HL-60 (cell line): Measurements from ENCODE around the gene KRTAP4-12.

Experiments used
- DNase-seq, 2 experiments: peaks; one replicate each; pipeline ENCODE4 v3.0.0-alpha.2; 2010 to 2020; ENCODE audit warnings: low read depth in 1 of 2, low spot score in 1 of 2
- H3K27ac ChIP-seq: fragments of 250-450 bp; sonication (Bioruptor Pico); replicated peaks from 2 replicates; pipeline ENCODE4 v1.5.1; 2020; ENCODE audit warnings: mild to moderate bottlenecking, moderate library complexity
- H3K27me3 ChIP-seq: fragments of 250-450 bp; sonication (Bioruptor Pico); 2 replicates; pipeline ENCODE4 v1.5.1; 2021; ENCODE audit warnings: mild to moderate bottlenecking, moderate library complexity; ENCODE audit not compliant: insufficient read depth, poor library complexity, severe bottlenecking
- H3K4me3 ChIP-seq: replicated peaks from 2 replicates; pipeline ENCODE4 v1.5.1; 2011; ENCODE audit warnings: mild to moderate bottlenecking, control low read depth, low read length; ENCODE audit not compliant: insufficient read depth
- CTCF ChIP-seq: IDR thresholded peaks from one replicate; pipeline ENCODE4 v1.5.1; 2011; ENCODE audit warnings: low read length, control low read depth, inconsistent platforms; ENCODE audit not compliant: insufficient read depth
- GABPA ChIP-seq: IDR thresholded peaks from 2 replicates; pipeline ENCODE4 v1.6.1; 2012; ENCODE audit warnings: low read depth
- POLR2AphosphoS5 ChIP-seq: IDR thresholded peaks from 2 replicates; pipeline ENCODE4 v1.6.1; 2012; ENCODE audit warnings: low read depth
- REST ChIP-seq: IDR thresholded peaks from 2 replicates; pipeline ENCODE4 v1.6.1; 2012; ENCODE audit warnings: low read depth; ENCODE audit not compliant: insufficient replicate concordance
- SPI1 ChIP-seq: IDR thresholded peaks from 2 replicates; pipeline ENCODE4 v1.6.1; 2012; ENCODE audit warnings: low read depth, mild to moderate bottlenecking, borderline replicate concordance

KRTAP4-12 gene

GRCh38 chr17:41153856-41154255 lies 29.9 kb upstream of the KRTAP4-12 start:
- no peak for DNase-seq
- TF ChIP-seq SPI1 = no peak
- TF ChIP-seq REST = no peak
- no peak for TF ChIP-seq CTCF
- no peak for TF ChIP-seq POLR2AphosphoS5
- no peak for TF ChIP-seq GABPA
- Histone ChIP-seq H3K27me3 (peaks cover 2% of the 10 kb centered on the region), H3K27ac (no peak overlapping the region), H3K4me3 (no peak overlapping the region)

- Histone ChIP-seq H3K4me3 (no peak overlapping the region), H3K27me3 (peaks cover 2% of the 10 kb centered on the region), H3K27ac (no peak overlapping the region)
- DNase-seq = no peak
- TF ChIP-seq REST (no peak), SPI1 (no peak), GABPA (no peak), POLR2AphosphoS5 (no peak), CTCF (no peak)
Observed at GRCh38 chr17:41151525-41151924, 27.5 kb upstream of the KRTAP4-12 start.

GRCh38 chr17:41150026-41150425 lies 26.0 kb upstream of the KRTAP4-12 start:
- Histone ChIP-seq H3K27me3 (peaks cover 2% of the 10 kb centered on the region), H3K4me3 (no peak overlapping the region), H3K27ac (no peak overlapping the region)
- no peak for TF ChIP-seq GABPA
- TF ChIP-seq CTCF = no peak
- TF ChIP-seq POLR2AphosphoS5 = no peak
- TF ChIP-seq REST = no peak
- no peak for DNase-seq
